ENCODE measurements around the gene TMEM100. TPM values are rescaled to one million over a fixed set of nuclear protein-coding genes. Genes with fewer than 3 reads are reported as not detected.
"Not testable (repeated sequence)": the region's sequence is repeated elsewhere in the genome, so short reads cannot be mapped to it uniquely, and the experiment has no call there.

TMEM100 gene
- total RNA-seq, 1 experiment from 2014 or later = 0.82 TPM

DNA sequence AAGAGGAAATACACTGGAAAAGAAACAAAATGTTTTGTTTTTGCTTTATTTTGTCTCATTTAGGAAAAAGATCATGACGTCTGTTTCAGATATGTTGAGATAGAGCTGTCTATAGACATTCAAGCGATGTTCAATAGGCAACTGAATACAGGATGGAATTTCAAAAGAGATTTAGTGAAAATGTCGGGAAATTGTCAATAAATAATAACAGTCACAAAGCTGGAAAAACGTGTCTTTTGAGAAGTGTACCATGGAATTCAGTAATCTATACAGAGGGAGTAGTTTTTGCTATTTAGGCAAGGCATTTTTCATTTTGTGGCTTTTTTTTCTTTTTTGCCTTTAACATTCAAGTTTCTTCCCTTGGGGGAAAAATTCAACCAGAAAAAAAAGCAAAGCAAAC, 33.0 kb downstream of the TMEM100 start:
- DNase-seq (ENCODE audit: low read depth) = no peak

DNA sequence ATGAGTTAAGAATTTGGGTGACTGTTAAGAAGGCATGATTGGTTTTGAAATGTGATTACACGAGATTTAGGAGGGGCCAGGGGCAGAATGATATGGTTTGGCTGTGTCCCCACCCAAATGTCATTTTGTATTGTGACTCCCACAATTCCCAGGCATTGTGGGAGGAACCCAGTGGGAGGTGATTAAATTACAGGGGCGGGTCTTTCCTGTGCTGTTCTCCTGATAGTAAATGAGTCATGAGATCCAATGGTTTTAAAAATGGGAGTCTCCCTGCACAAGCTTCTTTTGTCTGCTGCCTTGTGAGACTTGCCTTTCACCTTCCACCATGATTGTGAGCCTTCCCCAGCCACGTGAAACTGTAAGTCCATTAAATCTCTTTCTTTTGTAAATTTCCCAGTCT, 34.6 kb downstream of the TMEM100 start:
- peak; percentile 6 for DNase-seq (ENCODE audit: low read depth)

DNA sequence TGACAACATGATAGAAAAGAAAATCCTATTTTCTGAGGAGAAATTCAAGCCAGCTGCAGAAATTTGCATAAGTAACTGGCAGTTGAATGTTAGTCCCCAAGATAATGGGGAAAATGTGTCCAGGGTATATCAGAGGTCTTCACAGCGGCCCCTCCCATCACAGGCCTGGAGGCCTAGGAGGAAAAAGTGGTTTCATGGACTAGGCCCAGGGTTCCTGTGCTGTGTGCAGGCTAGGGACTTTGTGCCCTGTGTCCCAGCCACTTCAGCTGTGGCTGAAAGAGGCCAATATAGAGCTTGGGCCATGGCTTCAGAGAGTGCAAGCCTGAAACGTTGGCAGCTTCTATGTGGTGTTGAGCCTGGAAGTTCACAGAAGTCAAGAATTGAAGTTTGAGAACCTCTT, 35.6 kb downstream of the TMEM100 start:
- DNase-seq (ENCODE audit: low read depth) = no peak

DNA sequence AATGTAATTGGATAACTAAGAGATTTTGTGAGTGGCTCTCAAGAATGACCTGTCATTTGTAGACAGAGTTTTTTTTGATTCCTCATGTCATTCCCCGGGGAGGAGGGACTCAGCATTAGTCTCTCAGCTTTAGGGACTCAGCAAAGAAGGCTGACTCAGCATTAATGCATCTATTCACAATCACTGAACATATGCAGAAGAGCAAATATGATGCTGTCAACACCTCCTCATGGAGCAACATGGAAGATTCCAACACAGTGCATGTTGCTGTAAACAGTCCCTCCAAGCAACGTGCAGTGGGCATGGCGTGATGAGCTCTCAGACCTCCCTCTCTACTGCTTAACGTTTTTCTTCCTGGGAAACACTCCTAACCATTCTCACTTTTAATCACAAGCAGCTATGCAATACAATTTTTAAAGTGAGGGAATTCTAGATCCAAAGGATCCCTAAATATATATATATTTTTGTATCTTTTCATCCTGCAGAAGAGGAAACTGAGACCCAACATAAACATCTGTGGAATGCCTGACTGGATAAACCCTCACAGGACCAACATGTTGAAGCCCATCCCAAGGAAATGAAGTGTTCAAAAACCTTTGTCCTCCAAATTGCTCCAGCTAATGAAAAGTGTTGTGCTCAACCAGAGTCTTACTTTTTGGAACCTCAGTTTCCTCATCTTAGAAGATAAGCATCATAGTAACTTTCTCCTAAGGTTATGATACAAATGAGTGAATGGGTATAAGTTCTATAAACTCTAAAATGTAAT, 38.9 kb downstream of the TMEM100 start:
- no peak for DNase-seq (ENCODE audit: low read depth)

DNA sequence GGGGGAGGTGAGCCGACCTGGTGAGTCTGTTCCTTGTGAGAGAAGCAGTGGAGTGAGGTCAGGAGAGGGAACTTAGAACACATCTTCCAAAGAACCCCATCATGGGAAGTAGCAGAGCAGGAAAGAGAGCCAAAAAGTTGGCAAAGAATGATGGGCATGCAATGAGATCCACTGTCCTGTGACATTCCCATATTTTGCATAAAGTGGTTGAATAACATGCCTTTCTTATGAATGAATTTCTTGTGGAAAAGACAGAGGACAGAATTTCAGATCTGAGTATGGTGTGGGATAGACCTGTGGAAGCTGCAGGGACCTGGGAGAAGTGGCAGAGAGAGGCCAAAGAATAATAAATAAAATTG, 41.3 kb downstream of the TMEM100 start:
- DNase-seq (ENCODE audit: low read depth) = no peak

DNA sequence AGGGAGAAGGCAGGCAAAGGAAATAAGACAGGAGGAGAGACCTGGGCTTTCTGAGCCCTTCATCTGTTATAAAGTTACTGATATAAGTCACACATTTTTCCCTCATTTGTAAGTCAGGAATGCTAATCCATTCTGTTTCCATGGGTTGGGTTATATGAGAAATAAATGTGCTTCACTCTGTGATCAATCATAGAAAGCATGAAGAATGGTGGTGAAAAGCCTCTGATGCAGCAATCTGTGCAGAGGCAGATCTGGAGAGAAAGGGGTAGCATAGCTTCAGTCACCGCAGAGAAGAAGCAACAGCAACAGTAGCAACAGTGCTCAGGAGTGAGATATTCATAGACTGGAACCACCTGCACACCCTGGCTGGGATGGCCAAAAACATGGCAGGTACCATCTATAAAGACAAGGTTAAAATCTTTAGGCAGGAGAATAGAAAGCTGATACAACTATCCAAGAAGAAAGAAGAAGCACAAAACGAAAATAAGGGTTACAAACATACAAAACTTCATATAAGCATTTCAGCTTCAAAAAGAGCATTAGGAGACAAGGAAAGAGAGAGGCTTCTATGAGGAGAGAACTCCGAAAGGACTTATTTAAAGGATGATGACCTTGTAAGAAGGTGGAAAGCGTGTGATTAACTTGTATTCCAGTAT, 41.9 kb downstream of the TMEM100 start:
- DNase-seq (ENCODE audit: low read depth) = no peak

DNA sequence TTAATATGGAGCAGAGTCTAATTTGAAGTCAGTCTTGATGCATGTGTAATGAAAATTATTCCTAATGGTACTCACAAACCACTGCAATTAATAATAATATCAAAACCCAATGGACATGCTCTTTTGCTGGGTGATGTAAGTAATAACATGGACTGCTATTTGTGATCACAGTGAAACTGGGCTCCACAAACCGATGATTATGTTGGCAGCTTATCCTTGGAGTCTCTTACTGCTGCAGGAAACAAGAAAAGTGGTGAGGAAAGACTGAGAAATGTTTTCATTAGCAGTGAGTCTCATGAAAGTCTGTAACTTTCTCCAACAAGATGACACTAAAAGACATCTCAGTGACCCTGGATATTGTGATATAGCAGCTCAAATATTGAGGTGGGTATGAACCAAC, 45.2 kb downstream of the TMEM100 start:
- no peak for DNase-seq (ENCODE audit: low read depth)

DNA sequence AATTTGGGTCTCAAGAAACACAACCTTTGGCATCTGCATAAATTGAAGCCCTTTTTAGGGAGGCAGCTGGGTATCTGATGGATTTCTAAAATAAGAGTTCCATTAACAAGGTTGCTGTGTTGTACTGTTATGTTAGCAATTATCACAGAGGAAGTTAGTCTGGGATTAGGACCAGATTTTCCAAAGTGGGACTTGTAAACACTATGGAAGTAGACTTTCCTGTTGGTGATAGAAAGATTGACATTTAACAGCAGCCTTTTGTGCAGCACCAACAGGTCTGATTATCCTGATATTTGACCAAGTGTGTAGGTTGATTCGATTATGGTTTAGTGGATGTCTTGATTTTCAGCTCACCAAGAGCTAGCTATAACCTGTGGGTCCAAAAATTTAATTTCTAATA, 46.4 kb downstream of the TMEM100 start:
- no peak for DNase-seq (ENCODE audit: low read depth)

DNA sequence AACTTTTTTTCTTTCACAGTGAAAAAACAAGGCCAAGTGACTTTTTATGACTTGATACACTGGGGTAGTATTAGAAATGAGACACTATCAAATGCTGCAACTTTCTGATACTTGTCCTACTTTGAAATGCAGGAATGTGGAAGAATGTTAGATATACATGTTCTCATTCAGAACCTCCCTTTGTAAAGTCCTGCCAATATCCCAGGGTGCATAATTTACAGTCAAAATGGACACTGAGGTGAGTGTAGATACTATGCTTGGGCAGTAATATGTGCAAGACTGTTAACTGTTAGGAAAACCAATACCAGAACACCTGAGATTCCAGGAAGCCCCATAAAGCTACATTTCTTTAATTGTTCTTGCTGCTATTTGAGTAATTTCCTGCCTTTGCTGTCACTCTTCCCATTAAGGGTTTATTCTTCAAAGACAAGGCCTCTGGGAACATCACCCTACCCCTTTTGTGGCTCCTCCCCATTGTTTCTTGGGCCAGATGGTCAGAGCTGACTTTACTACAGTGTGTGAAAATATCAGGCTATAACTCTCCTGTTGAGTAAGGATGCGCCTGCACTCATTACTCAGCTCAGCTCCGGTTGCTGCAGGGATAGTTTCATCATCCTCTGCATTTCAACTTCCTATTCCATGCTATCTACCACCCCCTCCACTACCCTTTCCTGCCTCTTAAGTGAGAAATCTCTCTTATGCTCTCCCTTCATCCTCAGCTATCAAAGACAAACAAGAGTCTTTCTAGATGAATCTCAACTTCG, 48.7 kb downstream of the TMEM100 start:
- peak; percentile 38 for DNase-seq (ENCODE audit: low read depth)

DNA sequence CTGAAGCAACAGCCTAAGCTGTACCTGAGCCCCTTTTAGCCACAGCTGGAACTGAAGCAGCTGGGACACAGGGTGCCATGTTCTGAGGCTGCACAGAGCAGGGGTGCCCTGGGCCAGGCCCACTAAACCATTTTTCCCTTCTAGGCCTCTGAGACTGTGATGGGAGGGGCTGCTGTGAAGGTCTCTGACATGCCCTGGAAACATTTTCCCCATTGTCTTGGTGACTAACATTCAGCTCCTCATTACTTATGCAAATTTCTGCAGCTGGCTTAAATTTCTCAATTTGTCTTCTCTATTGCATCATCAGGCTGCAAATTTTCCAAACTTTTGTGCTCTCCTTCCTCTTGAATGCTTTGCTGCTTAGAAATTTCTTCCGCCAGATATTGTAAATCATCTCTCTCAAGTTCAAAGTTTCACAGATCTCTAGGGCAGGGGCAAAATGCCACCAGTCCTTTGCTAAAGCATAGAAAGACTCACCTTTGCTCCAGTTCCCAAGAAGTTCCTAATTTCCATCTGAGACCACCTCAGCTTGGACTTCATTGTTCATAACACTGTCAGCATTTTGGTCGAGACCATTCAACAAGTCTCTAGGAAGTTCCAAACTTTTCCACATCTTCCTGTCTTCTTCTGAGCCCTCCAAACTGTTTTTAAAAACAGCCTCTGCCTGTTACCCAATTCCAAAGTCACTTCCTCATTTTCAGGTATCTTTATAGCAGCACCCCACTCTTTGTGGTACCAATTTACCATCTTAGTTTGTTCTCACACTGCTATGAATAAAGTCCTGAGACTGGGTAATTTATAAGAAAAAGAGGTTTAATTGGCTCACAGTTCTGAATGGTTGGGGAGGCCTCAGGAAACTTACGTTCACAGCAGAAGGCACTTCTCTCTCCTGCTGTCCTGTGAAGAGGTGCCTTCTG, 49.8 kb downstream of the TMEM100 start:
- DNase-seq (ENCODE audit: low read depth) = no peak

DNA sequence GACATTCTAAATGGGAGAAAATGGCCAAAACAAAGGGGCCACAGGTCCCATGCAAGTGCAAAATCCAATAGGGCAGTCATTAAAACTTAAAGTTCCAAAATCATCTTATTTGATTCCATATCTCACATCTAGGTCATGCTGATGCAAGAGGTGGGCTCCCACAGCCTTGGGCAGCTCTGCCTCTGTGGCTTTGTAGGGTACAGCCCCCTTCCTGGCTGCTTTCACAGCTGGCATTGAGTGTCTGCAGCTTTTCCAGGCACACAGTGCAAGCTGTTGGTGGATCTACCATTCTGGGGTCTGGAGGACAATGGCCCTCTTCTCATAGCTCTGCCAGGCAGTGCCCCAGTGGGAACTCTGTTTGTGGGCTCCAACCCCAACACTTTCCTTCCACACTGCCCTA, 50.7 kb downstream of the TMEM100 start:
- DNase-seq (ENCODE audit: low read depth) = not testable (repeated sequence)

Other genes starting within 250 kb of the TMEM100 start
- not detected in 2 replicates for gene SMIM36, start 211.4 kb downstream of the TMEM100 start, total RNA-seq (2014; rRNA removed; shearing (Covaris generic))
- 7.9 and 8.1 TPM in 2 replicates for gene PCTP, start 28.2 kb upstream of the TMEM100 start, total RNA-seq (2014; rRNA removed; shearing (Covaris generic))

All from HT1080 (cell line).